HG03342 (cell line): ENCODE results near the gene DECR2.
"Not testable (repeated sequence)": the region's sequence is repeated elsewhere in the genome, so short reads cannot be mapped to it uniquely, and the experiment has no call there.

Source experiments
- ATAC-seq: cut with Tn5 transposase; IDR thresholded peaks from one replicate; pipeline ENCODE4 v1.9.1; 2021; ENCODE audit warnings: mild to moderate bottlenecking, moderate library complexity; ENCODE audit not compliant: unreplicated experiment

Gene DECR2, protein sequence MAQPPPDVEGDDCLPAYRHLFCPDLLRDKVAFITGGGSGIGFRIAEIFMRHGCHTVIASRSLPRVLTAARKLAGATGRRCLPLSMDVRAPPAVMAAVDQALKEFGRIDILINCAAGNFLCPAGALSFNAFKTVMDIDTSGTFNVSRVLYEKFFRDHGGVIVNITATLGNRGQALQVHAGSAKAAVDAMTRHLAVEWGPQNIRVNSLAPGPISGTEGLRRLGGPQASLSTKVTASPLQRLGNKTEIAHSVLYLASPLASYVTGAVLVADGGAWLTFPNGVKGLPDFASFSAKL

GRCh38 chr16:401468-402348 lies at the start of gene DECR2:
Gene DECR2 (plus strand): TSS chr16:401885. CDS start chr16:401964, 79 bp downstream.
- peak; percentile 45 for ATAC-seq

DNA sequence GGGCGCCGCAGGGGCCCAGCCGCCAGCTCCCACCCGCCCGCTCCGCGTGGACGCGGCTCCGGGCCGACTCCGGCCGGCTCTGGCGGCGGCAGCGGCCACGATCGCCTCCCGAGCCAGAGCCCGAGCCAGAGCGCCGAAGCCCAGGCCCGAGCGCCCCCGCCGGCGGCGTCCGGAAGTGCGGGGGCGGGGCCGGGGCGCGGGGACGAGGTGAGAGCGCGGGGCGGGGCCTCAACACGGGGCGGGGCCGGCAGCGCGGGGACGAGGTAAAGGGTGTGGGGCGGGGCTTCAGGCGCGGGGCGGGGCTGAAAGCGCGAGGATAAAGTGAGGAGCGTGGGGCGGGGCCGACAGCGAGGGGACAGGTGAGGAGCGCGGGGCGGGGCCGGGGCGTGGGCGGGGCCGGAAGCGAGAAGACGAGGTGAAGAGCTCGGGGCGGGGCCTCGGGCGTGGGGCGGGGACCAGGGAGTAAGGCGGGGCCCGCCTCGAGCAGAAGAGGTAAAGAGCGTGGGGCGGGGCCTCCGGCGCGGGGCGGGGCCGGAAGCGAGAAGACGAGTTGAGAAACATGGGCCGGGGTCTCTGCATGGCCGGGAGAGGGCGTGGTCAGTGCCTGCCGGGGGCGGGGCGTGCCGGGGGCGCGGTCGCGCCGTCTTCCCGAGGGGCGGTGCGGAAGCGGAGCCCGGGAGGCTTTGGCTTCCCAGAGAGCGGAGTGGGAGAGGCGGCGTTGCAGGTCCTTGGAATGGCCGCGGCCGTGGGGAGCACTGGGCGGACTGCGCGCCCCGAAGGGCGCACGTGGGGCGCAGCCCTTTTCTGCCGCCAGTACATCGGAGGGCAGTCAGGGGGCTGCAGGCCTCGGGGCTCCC lies 48.9 kb upstream of the DECR2 start, which contains the start of gene AXIN1:
Gene AXIN1 (minus strand): TSS at position 177 of the 857 bp plus-strand sequence. CDS start 5,698 bp downstream, outside the sequence.
- peak; percentile 54 for ATAC-seq

DNA sequence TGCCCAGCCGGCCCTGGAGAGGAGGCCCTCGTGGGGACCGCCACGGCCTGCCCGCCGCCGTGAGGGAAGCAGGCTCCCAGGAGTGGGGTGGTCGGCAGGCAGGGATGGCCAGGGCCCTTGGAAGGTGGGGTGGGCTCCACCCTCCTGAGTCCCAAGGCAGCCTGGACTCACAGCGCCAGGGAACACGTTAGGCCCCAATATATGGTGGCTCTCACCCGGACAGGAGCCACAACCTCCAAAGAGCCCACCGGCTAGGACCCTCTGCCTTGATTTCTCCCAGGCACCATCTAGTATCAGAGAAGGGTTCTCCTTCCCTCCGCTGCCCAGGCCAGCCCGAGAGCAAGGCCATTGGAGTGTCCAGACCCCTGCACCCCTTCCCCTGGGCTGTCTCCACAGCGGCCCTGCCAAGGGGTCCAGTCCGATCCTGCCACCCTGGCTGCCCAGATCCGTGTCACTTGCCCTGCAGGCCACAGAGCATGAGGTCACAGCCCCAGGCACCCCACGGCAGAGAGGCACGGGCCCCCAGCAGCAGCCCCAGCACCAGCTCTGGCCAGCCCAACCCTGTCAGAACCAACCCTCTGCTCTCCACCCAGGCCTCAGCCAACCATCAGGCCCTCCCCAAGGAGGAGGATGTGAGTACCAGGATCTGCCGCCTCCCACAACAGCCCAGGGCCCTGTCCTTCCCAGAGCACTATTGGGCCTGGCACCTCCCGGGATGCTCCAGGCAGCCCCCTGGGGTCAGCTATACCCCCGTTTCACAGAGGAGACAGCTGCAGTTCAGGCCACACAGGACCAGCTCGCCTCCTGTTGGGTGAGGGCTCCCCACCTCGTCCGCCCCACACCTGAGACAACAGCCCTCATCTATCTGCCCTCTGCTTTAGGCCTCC lies 48.0 kb upstream of the DECR2 start:
- ATAC-seq, result no peak

GRCh38 chr16:354291-354881 lies 47.3 kb upstream of the DECR2 start:
- ATAC-seq, result no peak

GRCh38 chr16:354971-355461 lies 46.7 kb upstream of the DECR2 start:
- no peak for ATAC-seq

GRCh38 chr16:356741-357140 lies 44.9 kb upstream of the DECR2 start:
- ATAC-seq, result no peak

DNA sequence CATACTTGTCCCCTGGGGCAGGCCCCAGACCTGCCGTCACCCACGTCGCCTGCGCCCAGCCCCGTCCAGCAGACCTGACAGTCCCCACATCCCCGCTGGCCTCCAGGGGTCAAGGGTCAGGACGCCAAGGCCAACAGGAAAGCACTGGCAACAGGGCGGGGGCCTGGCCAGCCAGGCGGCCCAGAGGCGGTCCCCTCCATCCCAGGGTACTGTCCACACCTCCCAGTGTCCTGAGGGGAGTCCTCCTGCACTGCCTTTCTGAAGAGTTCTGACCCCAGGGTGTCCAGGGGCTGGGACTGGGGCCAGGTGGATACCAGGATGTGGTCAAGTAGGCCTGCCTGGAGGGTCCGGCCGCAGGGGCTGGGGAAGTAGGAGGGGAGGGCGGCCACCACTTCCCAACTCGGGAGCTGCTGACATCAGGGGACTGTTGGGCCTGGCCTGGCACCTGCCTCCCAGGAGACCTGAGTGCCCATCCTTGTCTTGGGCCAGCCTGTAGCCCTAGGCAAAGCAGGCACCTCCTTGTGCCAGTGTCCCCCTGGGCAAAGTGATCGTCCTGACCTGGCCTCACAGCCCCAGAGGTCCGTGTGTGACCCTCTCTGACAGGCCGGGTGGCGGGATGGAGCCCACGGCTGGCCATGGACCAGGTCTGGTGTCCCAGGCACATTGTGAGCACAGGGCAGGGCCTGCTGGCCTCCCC lies 42.5 kb upstream of the DECR2 start:
- ATAC-seq, result no peak

DNA sequence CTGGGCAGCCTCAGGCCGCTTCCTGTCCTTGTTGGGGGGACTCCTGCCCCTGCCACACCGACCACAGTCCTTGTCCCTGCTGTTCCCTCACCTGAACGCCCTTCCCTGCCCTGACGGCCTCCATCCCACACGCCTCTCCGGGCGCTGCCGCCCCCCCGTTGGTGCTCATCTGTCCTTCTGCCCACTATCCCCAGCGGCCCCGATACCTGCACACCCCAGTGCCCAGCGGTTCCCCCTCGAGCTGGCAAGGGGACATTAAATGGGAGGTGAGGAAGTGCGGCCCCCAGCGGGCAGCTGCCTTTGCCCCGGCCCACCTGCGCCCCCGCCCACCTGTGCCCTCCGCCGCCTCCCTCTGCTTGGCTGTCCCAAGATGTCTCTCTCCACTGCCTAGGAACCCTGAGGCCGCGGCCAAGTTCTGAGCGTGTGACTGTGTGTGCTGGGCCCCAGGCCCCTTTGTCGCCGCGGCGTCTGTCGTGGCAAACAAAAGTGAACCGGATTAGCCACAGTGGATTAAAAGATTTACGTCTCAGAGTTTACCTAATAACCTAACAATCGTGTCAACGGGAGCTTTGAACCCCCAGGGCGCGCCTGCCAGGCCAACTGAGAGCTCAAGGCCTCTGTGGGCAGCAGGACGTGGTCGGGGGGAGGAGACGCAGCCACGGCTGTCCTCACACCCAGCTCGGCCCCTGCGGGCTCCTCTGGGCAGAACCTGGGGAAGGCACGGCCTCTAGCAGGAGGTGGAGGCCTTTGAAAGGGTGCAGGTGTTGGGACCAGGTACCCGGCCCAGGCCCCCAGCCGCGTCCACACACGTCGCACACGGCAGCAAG lies 41.6 kb upstream of the DECR2 start:
- no peak for ATAC-seq

- no peak for ATAC-seq
These were observed 40.9 kb upstream of the DECR2 start for GRCh38 chr16:360698-361336.

DNA sequence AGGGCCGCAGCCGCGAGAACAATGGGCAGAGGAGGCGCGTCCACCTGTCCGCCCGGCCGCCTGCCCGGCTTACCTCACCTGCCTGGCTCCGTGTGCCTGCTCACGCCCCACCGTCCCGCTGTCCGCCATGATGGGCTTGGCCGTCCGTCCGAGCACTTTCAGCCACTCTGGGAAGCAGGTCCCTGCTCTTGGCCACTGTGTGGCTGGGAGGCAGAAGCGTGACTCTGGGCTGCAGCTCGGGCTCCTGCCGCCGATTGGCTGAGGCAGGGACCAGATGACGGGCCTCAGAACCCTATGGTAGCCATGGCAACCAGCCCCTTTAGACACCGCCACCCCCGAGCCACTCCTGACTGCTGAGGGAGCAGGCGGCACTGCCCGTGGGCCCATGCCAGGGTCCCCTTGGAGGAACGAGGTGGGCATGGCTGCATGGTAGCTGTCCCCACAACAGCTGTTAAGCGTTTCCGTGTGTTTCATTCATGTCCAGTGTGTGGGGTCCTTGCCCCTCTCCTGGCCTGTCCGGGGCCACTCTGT lies 40.3 kb upstream of the DECR2 start:
- ATAC-seq, result no peak

DNA sequence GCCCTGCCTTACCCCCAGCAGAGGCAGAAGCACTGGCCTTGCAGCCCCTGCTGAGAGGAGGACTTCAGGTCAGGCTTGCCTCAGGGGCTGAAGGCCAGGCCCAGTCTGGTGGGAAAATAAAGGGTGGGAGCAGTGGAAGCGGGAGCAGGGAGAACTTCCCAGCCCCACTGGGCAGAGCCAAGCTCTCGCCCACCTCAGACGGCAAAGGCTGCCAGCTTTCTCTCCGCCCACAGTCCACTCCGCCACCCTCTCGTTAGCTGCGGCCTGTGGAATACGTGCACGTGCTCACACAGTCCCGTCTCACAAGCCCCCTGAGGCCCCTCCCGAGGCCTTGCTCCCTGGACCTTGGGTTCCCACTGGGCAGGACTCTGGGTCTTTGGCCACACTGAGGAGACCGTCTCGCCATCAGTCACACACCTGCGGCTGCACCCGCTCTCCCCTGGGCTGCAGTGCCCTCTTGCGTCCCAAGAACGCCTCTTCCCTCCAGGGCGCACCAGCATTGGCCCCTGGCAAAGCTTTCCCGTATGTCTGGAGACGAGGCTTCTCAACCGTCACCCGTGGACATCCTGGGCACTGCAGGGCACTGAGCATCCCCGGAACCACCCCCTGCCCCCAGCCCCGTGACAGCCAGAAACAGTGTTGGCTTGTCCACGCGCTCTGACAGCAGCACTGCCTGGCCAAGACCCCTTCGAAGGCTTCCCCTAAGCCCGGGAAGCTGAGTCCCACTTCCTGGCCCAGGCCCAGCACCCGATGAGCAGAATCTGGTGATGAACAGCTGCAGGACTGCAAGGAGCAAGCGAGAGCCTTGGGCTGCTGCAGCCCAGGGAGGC lies 39.6 kb upstream of the DECR2 start:
- ATAC-seq, result no peak

DNA sequence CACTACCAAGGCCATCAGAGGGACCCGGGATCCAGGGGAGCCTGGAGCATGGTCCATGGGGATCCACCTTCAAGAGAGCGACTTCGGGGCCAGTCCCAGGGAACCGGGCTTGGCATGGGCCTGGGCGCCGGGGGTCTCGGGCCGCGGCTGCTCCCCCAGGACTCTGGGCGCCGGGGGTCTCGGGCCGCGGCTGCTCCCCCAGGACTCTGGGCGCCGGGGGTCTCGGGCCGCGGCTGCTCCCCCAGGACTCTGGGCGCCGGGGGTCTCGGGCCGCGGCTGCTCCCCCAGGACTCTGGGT lies 39.0 kb upstream of the DECR2 start:
- not testable (repeated sequence) for ATAC-seq

- no peak for ATAC-seq
These were observed 38.4 kb upstream of the DECR2 start for GRCh38 chr16:363110-363765.

DNA sequence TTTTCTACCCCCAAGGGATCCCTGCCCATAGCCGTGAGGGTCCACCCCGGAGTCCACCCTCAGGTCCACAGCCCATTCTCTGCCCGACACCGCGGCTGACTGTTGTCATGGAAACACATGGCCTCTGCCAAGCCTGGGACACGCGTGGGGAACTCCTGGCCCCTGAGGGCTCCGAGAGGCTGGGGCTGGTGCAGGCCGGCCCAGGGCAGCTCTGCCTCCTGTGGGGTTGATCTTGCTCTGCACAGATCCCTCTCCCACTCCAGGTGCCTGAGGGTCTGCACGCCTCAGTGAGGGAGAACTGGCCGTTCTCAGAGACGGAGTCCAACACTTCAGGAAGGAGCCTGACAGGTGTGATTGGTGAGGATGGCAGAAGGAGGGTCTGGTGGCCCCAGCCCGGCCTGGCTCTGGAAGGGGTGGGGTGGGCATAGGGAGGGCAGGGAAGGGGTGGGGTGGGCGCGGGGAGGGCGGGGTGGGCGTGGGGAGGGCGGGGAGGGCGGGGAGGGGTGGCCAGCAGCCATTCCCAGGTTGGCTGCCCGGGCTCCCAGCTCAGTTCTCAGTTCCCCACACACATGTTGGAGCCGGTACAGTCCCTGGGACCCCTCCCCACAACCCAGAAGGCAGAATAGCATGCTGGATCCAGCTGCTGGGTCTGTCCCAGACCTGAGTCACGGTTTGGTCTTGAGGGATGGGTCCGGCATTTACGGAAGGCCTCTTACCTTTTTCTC lies 37.8 kb upstream of the DECR2 start:
- ATAC-seq, result no peak
